ENCODE measurements around the gene KIF1C.
A peak's percentile ranks its signal among the peaks of the same experiment; 100 is the strongest.

The KIF1C gene

GRCh38 chr17:4956493-4957061 lies 41.2 kb upstream of the KIF1C start:
- H3K27me3 ChIP-seq (ENCODE audit: control insufficient read depth, insufficient read depth, low read length, poor library complexity, severe bottlenecking) = no peaks in the 10 kb centered on the region
- 84% methylated on average over 10 of the region's 10 CpGs for WGBS, 2 experiments
- no peak overlapping the region for H3K4me3 ChIP-seq (ENCODE audit: insufficient read depth, low read depth, low read length)
- H3K36me3 ChIP-seq (ENCODE audit: control insufficient read depth, insufficient read depth, low read length) = peaks cover 7% of the 10 kb centered on the region
- H3K9me3 ChIP-seq (ENCODE audit: control insufficient read depth, low read length) = no peaks in the 10 kb centered on the region
- peaks cover 10% of the 10 kb centered on the region for H3K4me1 ChIP-seq (ENCODE audit: control insufficient read depth, insufficient read depth, low read length)
- no peak overlapping the region for H3K27ac ChIP-seq (ENCODE audit: insufficient read depth, low read depth, low read length, poor library complexity, severe bottlenecking)

DNA sequence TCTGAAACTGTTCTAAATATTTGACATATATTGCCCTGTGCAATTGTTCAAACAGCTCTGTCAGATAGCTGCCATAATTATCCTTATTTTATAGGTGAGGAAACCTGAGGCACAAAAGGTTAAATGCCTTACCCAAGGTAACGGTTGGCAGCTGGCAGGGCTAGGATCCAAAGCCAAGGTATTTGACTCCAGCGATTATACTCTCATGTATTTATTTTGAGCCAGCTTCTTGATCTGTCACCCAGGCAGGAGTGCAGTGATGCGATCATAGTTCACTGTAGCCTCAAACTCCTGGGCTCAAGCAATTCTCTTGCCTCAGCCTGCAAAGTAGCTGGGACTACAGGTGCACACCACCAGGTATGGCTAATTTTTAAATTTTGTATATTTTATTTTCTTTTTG lies 39.6 kb upstream of the KIF1C start:
- 91 to 93% methylated on average over 3 of the region's 3 CpGs for WGBS, 2 experiments

GRCh38 chr17:4959261-4959965 lies 38.3 kb upstream of the KIF1C start:
- no peak overlapping the region for H3K4me3 ChIP-seq (ENCODE audit: insufficient read depth, low read depth, low read length)
- no peaks in the 10 kb centered on the region for H3K9me3 ChIP-seq (ENCODE audit: control insufficient read depth, low read length)
- H3K4me1 ChIP-seq (ENCODE audit: control insufficient read depth, insufficient read depth, low read length) = no peaks in the 10 kb centered on the region
- H3K27ac ChIP-seq (ENCODE audit: insufficient read depth, low read depth, low read length, poor library complexity, severe bottlenecking) = no peak overlapping the region
- no peaks in the 10 kb centered on the region for H3K27me3 ChIP-seq (ENCODE audit: control insufficient read depth, insufficient read depth, low read length, poor library complexity, severe bottlenecking)
- 93 to 94% methylated on average over 18 of the region's 18 CpGs for WGBS, 2 experiments
- peaks cover 7% of the 10 kb centered on the region for H3K36me3 ChIP-seq (ENCODE audit: control insufficient read depth, insufficient read depth, low read length)

More for the DNA sequence above, 39.6 kb upstream of the KIF1C start:
- Histone ChIP-seq H3K9me3 (ENCODE audit: control insufficient read depth, low read length) (no peaks in the 10 kb centered on the region), H3K36me3 (ENCODE audit: control insufficient read depth, insufficient read depth, low read length) (peaks cover 7% of the 10 kb centered on the region), H3K27me3 (ENCODE audit: control insufficient read depth, insufficient read depth, low read length, poor library complexity, severe bottlenecking) (no peaks in the 10 kb centered on the region), H3K4me3 (ENCODE audit: insufficient read depth, low read depth, low read length) (no peak overlapping the region), H3K4me1 (ENCODE audit: control insufficient read depth, insufficient read depth, low read length) (peaks cover 3% of the 10 kb centered on the region), H3K27ac (ENCODE audit: insufficient read depth, low read depth, low read length, poor library complexity, severe bottlenecking) (no peak overlapping the region)

GRCh38 chr17:4960279-4960922 lies 37.3 kb upstream of the KIF1C start:
- Histone ChIP-seq H3K36me3 (ENCODE audit: control insufficient read depth, insufficient read depth, low read length) (peaks cover 7% of the 10 kb centered on the region), H3K27me3 (ENCODE audit: control insufficient read depth, insufficient read depth, low read length, poor library complexity, severe bottlenecking) (no peaks in the 10 kb centered on the region), H3K4me1 (ENCODE audit: control insufficient read depth, insufficient read depth, low read length) (no peaks in the 10 kb centered on the region), H3K4me3 (ENCODE audit: insufficient read depth, low read depth, low read length) (no peak overlapping the region), H3K27ac (ENCODE audit: insufficient read depth, low read depth, low read length, poor library complexity, severe bottlenecking) (no peak overlapping the region), H3K9me3 (ENCODE audit: control insufficient read depth, low read length) (no peaks in the 10 kb centered on the region)
- 71 to 77% methylated on average over 9 of the region's 9 CpGs for WGBS, 2 experiments

DNA sequence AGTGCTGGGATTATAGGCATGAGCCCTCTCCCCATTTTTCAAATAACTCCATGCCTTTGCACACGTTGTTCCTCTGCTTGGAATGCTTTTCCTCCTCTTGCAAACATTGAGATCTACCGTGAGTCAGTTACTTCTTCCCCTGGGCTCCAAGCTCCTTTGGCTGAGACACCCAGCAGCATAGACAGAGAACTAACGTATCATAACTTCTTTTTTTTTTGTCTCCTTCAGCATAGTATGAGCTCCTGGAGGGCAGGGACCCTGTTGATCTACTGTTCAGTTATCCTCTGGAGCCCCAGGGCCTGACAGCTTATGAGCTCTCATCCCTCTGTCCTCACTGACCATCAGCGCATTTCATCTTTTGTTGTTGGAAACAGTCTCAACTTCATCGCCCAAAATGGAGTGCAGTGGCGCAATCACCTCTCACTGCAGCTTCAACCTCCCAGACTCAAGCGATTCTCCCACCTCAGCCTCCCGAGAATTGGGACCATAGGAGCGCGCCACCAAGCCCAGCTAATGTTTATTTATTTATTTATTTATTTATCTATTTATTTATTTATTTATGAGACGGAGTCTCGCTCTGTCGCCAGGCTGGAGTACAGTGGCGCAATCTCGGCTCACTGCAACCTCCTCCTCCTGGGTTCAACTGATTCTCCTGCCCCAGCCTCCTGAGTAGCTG lies 32.3 kb upstream of the KIF1C start:
- Histone ChIP-seq H3K4me1 (ENCODE audit: control insufficient read depth, insufficient read depth, low read length) (no peaks in the 10 kb centered on the region), H3K9me3 (ENCODE audit: control insufficient read depth, low read length) (no peaks in the 10 kb centered on the region), H3K27me3 (ENCODE audit: control insufficient read depth, insufficient read depth, low read length, poor library complexity, severe bottlenecking) (no peaks in the 10 kb centered on the region), H3K27ac (ENCODE audit: insufficient read depth, low read depth, low read length, poor library complexity, severe bottlenecking) (no peak overlapping the region), H3K4me3 (ENCODE audit: insufficient read depth, low read depth, low read length) (no peak overlapping the region), H3K36me3 (ENCODE audit: control insufficient read depth, insufficient read depth, low read length) (no peaks in the 10 kb centered on the region)
- 95 to 96% methylated on average over 13 to 15 of the region's 15 CpGs for WGBS, 2 experiments

GRCh38 chr17:4966844-4967538 lies 30.8 kb upstream of the KIF1C start:
- peak overlapping the region; percentile 81 for H3K4me3 ChIP-seq (ENCODE audit: insufficient read depth, low read depth, low read length)
- H3K4me1 ChIP-seq (ENCODE audit: control insufficient read depth, insufficient read depth, low read length) = no peaks in the 10 kb centered on the region
- H3K9me3 ChIP-seq (ENCODE audit: control insufficient read depth, low read length) = no peaks in the 10 kb centered on the region
- H3K36me3 ChIP-seq (ENCODE audit: control insufficient read depth, insufficient read depth, low read length) = no peaks in the 10 kb centered on the region
- WGBS, 2 experiments = 3 to 7% methylated on average over 42 of the region's 42 CpGs
- H3K27ac ChIP-seq (ENCODE audit: insufficient read depth, low read depth, low read length, poor library complexity, severe bottlenecking) = peak overlapping the region; percentile 90
- no peaks in the 10 kb centered on the region for H3K27me3 ChIP-seq (ENCODE audit: control insufficient read depth, insufficient read depth, low read length, poor library complexity, severe bottlenecking)

GRCh38 chr17:4967539-4968485 lies 29.9 kb upstream of the KIF1C start, which contains the start of gene SPAG7:
SPAG7 (minus strand) TSS chr17:4967817; CDS start chr17:4967804, 13 bp downstream.
- Histone ChIP-seq H3K36me3 (ENCODE audit: control insufficient read depth, insufficient read depth, low read length) (no peaks in the 10 kb centered on the region), H3K4me3 (ENCODE audit: insufficient read depth, low read depth, low read length) (peak within 1 kb of the TSS; percentile 81), H3K4me1 (ENCODE audit: control insufficient read depth, insufficient read depth, low read length) (no peaks in the 10 kb centered on the region), H3K9me3 (ENCODE audit: control insufficient read depth, low read length) (no peaks in the 10 kb centered on the region), H3K27me3 (ENCODE audit: control insufficient read depth, insufficient read depth, low read length, poor library complexity, severe bottlenecking) (no peaks in the 10 kb centered on the region), H3K27ac (ENCODE audit: insufficient read depth, low read depth, low read length, poor library complexity, severe bottlenecking) (peak within 1 kb of the TSS; percentile 90)
- 5 to 8% methylated on average over 66 of the region's 66 CpGs for WGBS, 2 experiments

- H3K4me1 ChIP-seq (ENCODE audit: control insufficient read depth, insufficient read depth, low read length) = no peaks in the 10 kb centered on the region
- peak overlapping the region; percentile 81 for H3K4me3 ChIP-seq (ENCODE audit: insufficient read depth, low read depth, low read length)
- no peaks in the 10 kb centered on the region for H3K27me3 ChIP-seq (ENCODE audit: control insufficient read depth, insufficient read depth, low read length, poor library complexity, severe bottlenecking)
- no peaks in the 10 kb centered on the region for H3K36me3 ChIP-seq (ENCODE audit: control insufficient read depth, insufficient read depth, low read length)
- WGBS, 2 experiments = 4 to 8% methylated on average over 23 of the region's 23 CpGs
- no peaks in the 10 kb centered on the region for H3K9me3 ChIP-seq (ENCODE audit: control insufficient read depth, low read length)
- peak overlapping the region; percentile 82 for H3K27ac ChIP-seq (ENCODE audit: insufficient read depth, low read depth, low read length, poor library complexity, severe bottlenecking)
Observed at GRCh38 chr17:4968486-4969046, 29.2 kb upstream of the KIF1C start.

- no peaks in the 10 kb centered on the region for H3K36me3 ChIP-seq (ENCODE audit: control insufficient read depth, insufficient read depth, low read length)
- H3K4me1 ChIP-seq (ENCODE audit: control insufficient read depth, insufficient read depth, low read length) = no peaks in the 10 kb centered on the region
- peak overlapping the region; percentile 81 for H3K4me3 ChIP-seq (ENCODE audit: insufficient read depth, low read depth, low read length)
- WGBS, 2 experiments = 25 to 29% methylated on average over 15 of the region's 15 CpGs
- no peaks in the 10 kb centered on the region for H3K9me3 ChIP-seq (ENCODE audit: control insufficient read depth, low read length)
- H3K27me3 ChIP-seq (ENCODE audit: control insufficient read depth, insufficient read depth, low read length, poor library complexity, severe bottlenecking) = no peaks in the 10 kb centered on the region
- H3K27ac ChIP-seq (ENCODE audit: insufficient read depth, low read depth, low read length, poor library complexity, severe bottlenecking) = no peak overlapping the region
Observed at GRCh38 chr17:4969047-4969550, 28.7 kb upstream of the KIF1C start.

All from ectodermal cell (in vitro differentiated cells).